ENCODE data around the gene ZNF790.
A peak's percentile ranks its signal among the peaks of the same experiment; 100 is the strongest.

Gene ZNF790

DNA sequence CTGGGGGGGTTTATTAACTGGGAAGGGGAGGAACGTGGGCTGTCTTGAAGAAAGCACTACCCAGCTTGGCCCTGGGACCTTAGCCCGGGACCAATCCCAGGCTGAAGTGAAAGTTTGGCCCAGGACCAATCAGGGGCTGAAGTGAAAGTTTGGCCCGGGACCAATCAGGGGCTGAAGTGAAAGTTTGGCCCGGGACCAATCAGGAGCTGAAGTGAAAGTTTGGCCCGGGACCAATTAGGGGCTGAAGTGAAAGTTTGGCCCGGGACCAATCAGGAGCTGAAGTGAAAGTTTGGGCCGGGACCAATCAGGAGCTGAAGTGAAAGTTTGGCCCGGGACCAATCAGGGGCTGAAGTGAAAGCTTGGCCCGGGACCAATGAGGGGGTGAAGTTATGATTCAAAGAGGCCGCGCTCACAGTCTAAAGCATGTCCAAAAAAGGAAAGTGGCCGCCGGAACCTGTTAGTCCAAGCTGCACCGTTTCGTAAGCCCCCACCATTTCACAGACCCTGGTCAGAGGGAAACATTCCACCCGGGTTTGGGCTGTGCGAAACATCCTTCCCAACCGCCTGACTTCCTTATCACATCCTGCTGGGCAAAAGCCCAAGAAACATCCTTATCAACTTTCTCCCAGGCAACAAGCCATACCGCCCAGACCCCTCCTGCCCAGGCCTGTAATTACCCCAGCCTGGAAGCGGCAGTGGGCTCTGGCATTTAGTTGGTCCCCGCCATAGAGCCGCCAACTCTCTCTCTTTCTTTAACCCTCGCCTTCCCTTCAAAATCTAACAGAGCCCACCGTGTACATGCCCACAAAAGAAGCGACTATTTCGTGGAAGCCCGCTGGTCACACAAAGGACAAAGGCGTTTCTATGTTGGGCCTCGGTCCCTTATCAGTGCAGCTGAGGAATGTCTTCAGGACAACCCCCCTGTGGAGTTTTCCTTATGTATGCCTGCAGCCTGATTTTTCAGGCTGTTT lies 66.6 kb downstream of the ZNF790 start:
- TF ChIP-seq, protein P1, sequence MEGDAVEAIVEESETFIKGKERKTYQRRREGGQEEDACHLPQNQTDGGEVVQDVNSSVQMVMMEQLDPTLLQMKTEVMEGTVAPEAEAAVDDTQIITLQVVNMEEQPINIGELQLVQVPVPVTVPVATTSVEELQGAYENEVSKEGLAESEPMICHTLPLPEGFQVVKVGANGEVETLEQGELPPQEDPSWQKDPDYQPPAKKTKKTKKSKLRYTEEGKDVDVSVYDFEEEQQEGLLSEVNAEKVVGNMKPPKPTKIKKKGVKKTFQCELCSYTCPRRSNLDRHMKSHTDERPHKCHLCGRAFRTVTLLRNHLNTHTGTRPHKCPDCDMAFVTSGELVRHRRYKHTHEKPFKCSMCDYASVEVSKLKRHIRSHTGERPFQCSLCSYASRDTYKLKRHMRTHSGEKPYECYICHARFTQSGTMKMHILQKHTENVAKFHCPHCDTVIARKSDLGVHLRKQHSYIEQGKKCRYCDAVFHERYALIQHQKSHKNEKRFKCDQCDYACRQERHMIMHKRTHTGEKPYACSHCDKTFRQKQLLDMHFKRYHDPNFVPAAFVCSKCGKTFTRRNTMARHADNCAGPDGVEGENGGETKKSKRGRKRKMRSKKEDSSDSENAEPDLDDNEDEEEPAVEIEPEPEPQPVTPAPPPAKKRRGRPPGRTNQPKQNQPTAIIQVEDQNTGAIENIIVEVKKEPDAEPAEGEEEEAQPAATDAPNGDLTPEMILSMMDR (IDR thresholded peaks at IDR 0.05; ENCODE audit: low read depth, low read length, missing control alignments): no peak
- peak overlapping the region; percentile 96 for H3K4me3 ChIP-seq (ENCODE audit: low read depth, low read length)
- peak; percentile 49 for DNase-seq (ENCODE audit: low read depth)
